ENCODE measurements around the gene SERINC4.
A peak's percentile ranks its signal among the peaks of the same experiment; 100 is the strongest.
"Not testable (repeated sequence)": the region's sequence is repeated elsewhere in the genome, so short reads cannot be mapped to it uniquely, and the experiment has no call there.

SERINC4 gene

GRCh38 chr15:43763819-43764446 lies 36.1 kb downstream of the SERINC4 start:
- DNase-seq (ENCODE audit: low read depth in 2 of 3, low spot score in 1 of 3), result no peak

- DNase-seq (ENCODE audit: low read depth in 2 of 3, low spot score in 1 of 3), result no peak
These were observed 37.2 kb downstream of the SERINC4 start for GRCh38 chr15:43762824-43763223.

GRCh38 chr15:43751885-43752284 lies 48.1 kb downstream of the SERINC4 start:
- no peak for DNase-seq (ENCODE audit: low read depth in 2 of 3, low spot score in 1 of 3)

GRCh38 chr15:43749690-43750345 lies 50.2 kb downstream of the SERINC4 start:
- peak in 2 of 3 donors; percentile 20 to 25 for DNase-seq (ENCODE audit: low read depth in 2 of 3, low spot score in 1 of 3)

GRCh38 chr15:43748376-43748775 lies 51.6 kb downstream of the SERINC4 start:
- no peak for DNase-seq (ENCODE audit: low read depth in 2 of 3, low spot score in 1 of 3)

GRCh38 chr15:43746903-43747309 lies 53.1 kb downstream of the SERINC4 start:
- DNase-seq (ENCODE audit: low read depth in 2 of 3, low spot score in 1 of 3), result not testable (repeated sequence)

GRCh38 chr15:43746245-43746902 lies 53.6 kb downstream of the SERINC4 start, which contains the start of gene PDIA3:
Gene PDIA3, plus strand, starts transcription at chr15:43746438. Its CDS starts 102 bp downstream, at chr15:43746540.
- DNase-seq (ENCODE audit: low read depth in 2 of 3, low spot score in 1 of 3), result peak; percentile 70 to 86 (median 79)

All from stimulated activated CD4-positive, alpha-beta T cell treated with anti-CD3 and anti-CD28 coated beads, Interleukin-12 subunit alpha, Interleukin-12 subunit beta, amount 100 ng/mL, for 48 hours (primary cell).